Stimulated activated CD4-positive, alpha-beta T cell treated with anti-CD3 and anti-CD28 coated beads, Interleukin-2, amount 100 ng/mL, for 24 hours (primary cell): Measurements from ENCODE around the gene HEYL.

Experiments used
- DNase-seq, 2 donors: peaks; one replicate each; pipeline ENCODE4 v3.0.0-alpha.2; 2020

Gene HEYL

DNA sequence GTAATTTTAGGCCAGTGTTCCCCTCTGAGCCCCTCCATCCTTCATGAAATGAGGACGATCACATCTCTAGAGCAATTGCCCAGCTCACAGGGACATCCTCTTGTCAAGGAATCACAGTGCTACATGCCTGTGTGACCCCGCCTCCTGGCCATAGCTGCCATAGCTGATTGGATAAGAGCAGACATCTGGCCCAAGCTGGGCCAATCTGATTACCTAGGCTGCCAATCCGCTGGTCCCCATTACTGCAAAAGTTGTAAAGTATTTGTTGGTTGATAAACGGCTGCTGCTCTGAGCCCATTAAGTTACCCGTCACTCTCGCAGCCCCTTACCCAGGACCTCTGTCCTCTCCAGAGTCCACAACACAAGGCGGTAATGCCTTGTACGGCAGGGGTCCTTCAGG, 24.1 kb upstream of the HEYL start:
- DNase-seq: no peak

- no peak for DNase-seq
Observed at GRCh38 chr1:39662861-39663260, 23.4 kb upstream of the HEYL start.

- DNase-seq: no peak
Observed at GRCh38 chr1:39659538-39659937, 20.1 kb upstream of the HEYL start.

GRCh38 chr1:39659110-39659509, 19.7 kb upstream of the HEYL start:
- no peak for DNase-seq

- DNase-seq: peak; percentile 71 to 78
Observed at GRCh38 chr1:39657923-39658485, 18.6 kb upstream of the HEYL start.

DNA sequence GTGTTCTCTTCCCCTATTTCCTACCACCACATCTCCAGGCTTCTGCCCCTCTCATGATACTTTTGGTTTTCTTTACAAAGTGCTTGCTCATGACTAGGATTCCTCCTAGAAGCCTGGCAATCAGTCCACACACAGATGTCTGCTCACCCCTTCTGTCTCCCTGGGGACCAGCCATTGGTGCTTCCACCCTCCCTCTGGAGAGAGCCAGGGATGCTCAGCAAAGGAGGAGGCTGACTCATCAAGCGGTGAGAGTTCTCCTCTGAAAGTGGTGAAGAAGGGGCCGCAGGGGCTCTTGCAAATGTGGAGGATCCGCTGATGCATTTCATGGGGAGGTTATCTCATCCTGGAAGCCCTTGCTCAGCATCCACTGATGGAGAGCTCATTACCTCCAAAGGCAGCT, 18.0 kb upstream of the HEYL start:
- no peak for DNase-seq

DNA sequence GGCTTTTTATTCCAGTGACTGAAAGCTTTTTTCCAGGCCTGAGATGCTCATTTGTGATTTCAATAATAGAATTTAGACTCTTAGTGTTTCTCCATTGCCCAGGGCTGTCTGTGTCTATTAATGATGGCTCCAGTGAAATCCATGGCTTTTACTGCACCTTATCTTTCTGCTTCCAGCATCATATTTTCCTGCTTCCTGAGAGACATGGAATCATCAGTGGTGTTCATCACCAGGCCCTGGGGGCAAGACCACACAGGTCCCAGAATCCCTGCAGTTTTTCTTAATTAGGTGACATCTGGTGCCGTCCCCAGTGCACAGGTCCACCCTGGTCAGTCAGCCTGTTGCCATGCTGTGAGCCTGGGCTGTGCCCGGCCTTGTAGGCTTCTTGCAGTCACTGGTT, 16.9 kb upstream of the HEYL start:
- DNase-seq: no peak

- no peak for DNase-seq
Observed at GRCh38 chr1:39655578-39656268, 16.3 kb upstream of the HEYL start.

- DNase-seq: no peak
Observed at GRCh38 chr1:39654291-39654690, 14.8 kb upstream of the HEYL start.

DNA sequence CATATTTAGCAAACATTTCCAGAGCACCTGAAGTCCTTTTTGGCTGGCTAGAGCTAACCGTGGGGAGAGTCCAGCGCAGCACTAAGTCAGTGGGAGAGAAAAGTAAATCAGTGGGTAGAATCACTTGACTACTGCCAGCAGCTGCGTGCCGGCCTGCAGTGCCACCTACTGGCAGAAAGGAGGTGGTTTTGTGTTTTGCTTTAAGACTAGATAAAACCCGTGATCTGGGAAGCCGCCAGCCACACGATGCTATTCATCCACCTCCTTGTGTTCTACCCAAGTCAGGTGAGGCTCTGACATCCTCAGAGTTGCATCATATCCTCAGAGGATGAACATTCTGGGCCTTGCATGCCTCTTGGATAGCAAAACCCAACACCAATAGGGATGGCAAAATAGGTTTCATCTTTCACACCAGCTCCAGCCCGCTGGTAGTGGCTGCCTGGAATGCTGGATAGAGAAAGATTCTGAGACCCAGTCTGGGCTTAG, 14.1 kb upstream of the HEYL start:
- DNase-seq: peak; percentile 78 to 79

DNA sequence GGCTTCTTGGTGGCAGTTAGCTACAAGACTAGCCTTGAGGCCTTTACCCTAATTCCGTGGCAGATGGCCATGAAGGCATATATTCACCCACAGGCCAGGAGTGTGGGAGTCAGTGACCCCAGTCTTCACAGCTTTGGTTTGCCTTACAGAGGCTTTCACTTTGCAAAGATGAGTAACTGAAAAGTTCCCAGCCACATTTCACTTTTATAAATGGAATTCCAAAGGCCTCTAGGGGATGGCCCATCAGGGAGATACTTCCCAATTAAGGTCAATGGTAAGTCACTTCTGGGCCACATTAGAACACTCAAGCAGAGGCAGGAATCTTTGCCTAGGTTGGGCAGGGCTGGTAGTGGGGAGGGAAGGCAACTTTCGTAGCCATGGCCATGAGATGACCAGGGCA, 13.1 kb upstream of the HEYL start:
- DNase-seq: no peak

GRCh38 chr1:39652105-39652504, 12.7 kb upstream of the HEYL start:
- DNase-seq: no peak

DNA sequence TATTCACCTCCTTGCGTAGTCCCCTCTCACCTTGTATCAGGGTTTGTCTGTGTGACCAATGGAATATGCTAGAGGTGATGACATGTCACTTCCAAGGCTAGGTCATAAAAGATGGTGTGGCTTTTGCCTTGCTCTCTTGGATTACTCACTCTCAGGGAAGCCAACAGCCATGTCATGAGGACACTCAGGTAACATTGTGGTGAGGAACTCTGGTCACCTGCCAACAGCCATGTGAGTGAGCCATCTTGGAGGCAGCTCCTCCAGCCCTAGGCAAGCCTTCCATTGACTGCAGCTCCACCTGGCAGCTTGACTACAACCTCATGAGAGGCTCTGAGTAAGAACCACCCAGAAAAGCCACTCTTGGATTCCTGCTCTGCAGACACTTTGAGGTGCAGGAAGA, 11.0 kb upstream of the HEYL start:
- DNase-seq: no peak

DNA sequence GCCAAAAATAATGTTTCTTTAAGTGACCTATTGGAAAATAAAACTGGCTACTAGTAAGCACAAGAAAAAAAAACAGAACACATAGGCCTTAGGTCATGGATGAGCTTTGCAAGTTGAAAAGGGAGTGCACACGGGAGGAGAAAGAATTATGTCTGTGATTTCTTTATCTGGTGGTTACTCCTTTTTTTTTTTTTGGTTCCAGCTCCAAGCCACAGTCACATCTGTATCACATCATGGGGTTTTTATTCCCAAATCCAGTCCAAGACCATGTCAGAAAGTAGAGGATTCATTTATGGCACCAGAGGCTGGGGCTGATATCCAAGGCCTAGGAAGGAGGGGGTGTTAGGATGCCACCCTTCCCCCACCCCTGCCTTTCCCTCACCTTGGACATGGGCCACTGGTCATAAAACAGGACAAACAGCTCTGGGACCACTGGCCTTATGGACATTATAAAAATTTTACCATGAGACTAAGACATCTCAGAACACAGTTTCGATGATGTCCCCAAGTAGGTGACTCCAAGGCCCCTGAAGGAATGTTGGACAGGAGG, 10.3 kb upstream of the HEYL start:
- DNase-seq: no peak

DNA sequence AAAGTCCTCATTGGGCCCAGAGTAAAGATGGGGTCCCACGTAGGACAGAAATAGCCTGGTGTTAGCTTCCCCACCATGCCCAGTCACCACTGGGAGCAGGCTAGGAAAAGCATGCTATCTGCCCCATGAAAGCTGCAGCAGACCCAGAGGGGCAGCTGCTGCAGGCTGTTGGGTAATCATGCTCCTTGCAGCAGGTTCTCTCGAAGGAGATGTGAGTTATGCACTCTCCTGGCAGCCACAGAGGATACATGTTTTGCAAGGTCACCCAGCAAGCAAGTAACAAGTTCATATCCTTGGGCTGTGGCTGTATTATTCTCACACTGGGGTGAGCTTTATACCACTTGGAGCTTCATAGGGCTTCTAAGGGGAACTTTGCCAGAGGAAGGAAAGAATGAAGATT, 9.1 kb upstream of the HEYL start:
- no peak for DNase-seq

DNA sequence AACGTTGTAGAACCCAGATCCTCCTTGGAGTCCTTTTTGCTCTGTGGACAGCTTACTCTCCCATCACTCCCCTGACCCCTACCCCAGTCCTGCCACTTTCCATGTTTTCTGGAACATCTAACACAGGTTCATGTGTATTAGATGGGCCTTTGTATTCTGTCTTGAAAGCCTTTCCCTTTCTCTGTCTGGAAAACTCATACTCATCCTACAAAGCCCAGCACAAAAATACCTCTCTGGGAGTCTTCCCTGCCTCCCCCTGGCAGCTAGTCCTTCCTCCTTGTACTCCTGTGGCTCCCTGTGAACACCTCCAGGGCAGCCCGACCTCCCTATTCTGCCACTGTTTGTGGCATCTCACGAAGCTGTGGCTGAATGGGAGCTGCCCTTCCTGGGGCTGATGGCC, 7.8 kb upstream of the HEYL start:
- DNase-seq: no peak

GRCh38 chr1:39646232-39647081, 7.0 kb upstream of the HEYL start:
- DNase-seq: no peak

GRCh38 chr1:39645411-39646043, 6.1 kb upstream of the HEYL start:
- DNase-seq: no peak

- DNase-seq: no peak
Observed at GRCh38 chr1:39643705-39644104, 4.3 kb upstream of the HEYL start.

- DNase-seq: no peak
Observed at GRCh38 chr1:39642796-39643195, 3.4 kb upstream of the HEYL start.

DNA sequence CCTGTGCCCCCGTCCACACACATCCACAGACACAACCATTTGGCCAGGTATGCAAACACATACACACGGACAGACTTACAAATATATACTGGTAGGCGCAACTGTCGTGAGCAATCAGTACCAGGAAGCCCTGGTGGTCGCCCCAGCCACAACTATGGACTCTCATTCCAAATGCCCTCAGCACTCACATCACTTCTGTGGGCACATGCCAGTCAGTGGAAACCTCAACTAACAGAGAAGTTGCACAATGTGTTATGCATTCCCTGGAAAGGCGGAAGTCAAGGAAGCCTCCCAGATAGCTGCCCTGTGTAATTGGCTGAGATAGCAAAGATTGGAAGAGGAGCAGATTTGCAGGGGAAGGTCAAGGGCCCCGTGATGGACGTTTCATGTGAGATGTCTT, 1.4 kb upstream of the HEYL start:
- no peak for DNase-seq

GRCh38 chr1:39638965-39639304, 508 bp downstream of the HEYL start:
- no peak for DNase-seq

DNA sequence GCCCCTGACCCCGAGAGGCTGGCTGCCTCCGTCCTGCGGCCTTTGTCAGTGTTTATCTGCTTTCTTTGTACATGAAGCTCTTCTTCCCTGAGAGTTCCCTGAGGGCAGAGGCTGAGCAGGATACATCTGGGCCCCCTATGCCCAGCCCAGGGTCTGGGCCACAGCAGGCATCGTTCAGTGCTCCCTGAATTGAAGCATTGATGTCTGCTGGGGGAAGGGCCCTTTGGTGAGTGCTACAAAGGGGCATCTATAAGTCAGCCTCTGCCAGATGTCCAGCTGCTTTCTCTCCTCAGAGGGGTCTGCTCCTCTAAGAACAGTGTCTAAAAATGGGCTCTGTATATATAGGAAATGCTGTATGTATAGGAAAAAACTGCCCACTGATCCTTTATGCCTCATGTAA, 2.1 kb downstream of the HEYL start:
- no peak for DNase-seq

DNA sequence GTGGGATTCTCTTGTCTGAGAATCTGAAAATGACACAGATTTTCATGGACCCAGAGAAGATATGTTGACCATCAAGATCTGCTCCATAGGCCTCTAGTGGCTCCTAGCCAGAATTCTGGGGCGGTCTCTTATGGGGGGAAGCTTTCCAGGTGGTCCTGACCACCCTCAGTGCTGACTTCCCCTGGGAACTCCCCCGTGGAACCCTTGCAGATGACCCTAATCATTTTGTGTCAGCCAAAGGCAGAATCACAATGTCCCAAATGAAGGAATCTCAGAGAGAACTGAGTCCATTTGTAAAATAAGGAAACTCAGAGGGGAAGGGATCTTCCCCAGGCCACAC, 3.6 kb downstream of the HEYL start:
- DNase-seq: no peak
